H1 (cell line): Measurements from ENCODE around the gene GTF2IRD1.

Experiments used
- ASH2L ChIP-seq: fragments of 200-600, 300-600 bp; sonication (generic); IDR thresholded peaks from one replicate; pipeline ENCODE4 v1.7.1; 2017; ENCODE audit warnings: low read length
- CBX8 ChIP-seq: fragments of 300-800, 300-1000 bp; sonication (generic); IDR thresholded peaks from 2 replicates; pipeline ENCODE4 v1.7.1; 2016; ENCODE audit warnings: low read depth, low read length, borderline replicate concordance
- CHD2 ChIP-seq: IDR thresholded peaks from 2 replicates; pipeline ENCODE4 v1.6.1; 2012; ENCODE audit warnings: low read length, improper control_type of control experiment
- CTCF ChIP-seq, 3 experiments: IDR thresholded peaks; 1 replicate in 2 of 3; 2 replicates in 1 of 3; pipeline versions ENCODE4 v1.5.1 to v1.6.1; 2011; ENCODE audit warnings: low read length in 3 of 3, mild to moderate bottlenecking in 3 of 3, inconsistent platforms in 2 of 3, low read depth in 1 of 3, moderate library complexity in 1 of 3; ENCODE audit not compliant: insufficient read depth in 1 of 3; ENCODE audit errors: control extremely low read depth in 1 of 3
- EZH2 ChIP-seq: fragments of 200-600 bp; sonication (generic); IDR thresholded peaks from 2 replicates; pipeline ENCODE4 v1.7.1; 2012; ENCODE audit warnings: low read depth, mild to moderate bottlenecking, moderate library complexity, low read length, inconsistent platforms; ENCODE audit not compliant: severe bottlenecking
- MAFK ChIP-seq: IDR thresholded peaks from 2 replicates; pipeline ENCODE4 v1.6.1; 2012; ENCODE audit warnings: low read depth, mild to moderate bottlenecking, improper control_type of control experiment, low read length
- POLR2A ChIP-seq, 2 experiments: IDR thresholded peaks; 1 replicate in 1 of 2; 2 replicates in 1 of 2; pipeline ENCODE4 v1.6.1; 2011; ENCODE audit warnings: low read depth in 2 of 2, low read length in 2 of 2, mild to moderate bottlenecking in 2 of 2; ENCODE audit errors: control extremely low read depth in 1 of 2
- POLR2AphosphoS5 ChIP-seq: IDR thresholded peaks from 2 replicates; pipeline ENCODE4 v1.6.1; 2011; ENCODE audit warnings: low read depth, low read length
- RAD21 ChIP-seq, 2 experiments: IDR thresholded peaks in 1 of 2; conservative IDR thresholded peaks in 1 of 2; 2 replicates each; pipeline ENCODE4 v1.6.1; 2011; ENCODE audit warnings: low read depth in 2 of 2, low read length in 2 of 2, improper control_type of control experiment in 1 of 2, inconsistent platforms in 1 of 2, mild to moderate bottlenecking in 1 of 2, moderate library complexity in 1 of 2
- TAF1 ChIP-seq: IDR thresholded peaks from 2 replicates; pipeline ENCODE4 v1.6.1; 2011; ENCODE audit warnings: mild to moderate bottlenecking, low read depth, low read length
- TEAD4 ChIP-seq: IDR thresholded peaks from 2 replicates; pipeline ENCODE4 v1.6.1; 2012; ENCODE audit warnings: low read depth, low read length, inconsistent platforms, mixed read lengths
- YY1 ChIP-seq: IDR thresholded peaks from 2 replicates; pipeline ENCODE4 v1.6.1; 2011; ENCODE audit warnings: low read depth, mild to moderate bottlenecking, low read length
- TF ChIP-seq, protein P1 (sequence below): IDR thresholded peaks from 2 replicates; pipeline ENCODE4 v1.6.1; 2011; ENCODE audit warnings: low read depth, mild to moderate bottlenecking, low read length; ENCODE audit not compliant: insufficient read depth

GRCh38 chr7:74637745-74638144 is 184.0 kb downstream of the GTF2IRD1 start:
- no peak for TF ChIP-seq EZH2
- no peak for TF ChIP-seq CTCF (IDR thresholded peaks at IDR 0.05; ENCODE audit: control extremely low read depth in 1 of 3, insufficient read depth in 1 of 3, low read depth in 1 of 3, low read length in 3 of 3)
- no peak for TF ChIP-seq CBX8
- TF ChIP-seq, protein P1, sequence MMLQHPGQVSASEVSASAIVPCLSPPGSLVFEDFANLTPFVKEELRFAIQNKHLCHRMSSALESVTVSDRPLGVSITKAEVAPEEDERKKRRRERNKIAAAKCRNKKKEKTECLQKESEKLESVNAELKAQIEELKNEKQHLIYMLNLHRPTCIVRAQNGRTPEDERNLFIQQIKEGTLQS, result no peak
- no peak for TF ChIP-seq POLR2A (IDR thresholded peaks at IDR 0.05; ENCODE audit: control extremely low read depth in 1 of 2, low read depth in 2 of 2, low read length in 2 of 2)
- TF ChIP-seq TAF1, result no peak
- no peak for TF ChIP-seq YY1
- no peak for TF ChIP-seq RAD21 (IDR thresholded peaks at IDR 0.05 in 1 of 2, conservative IDR thresholded peaks at IDR 0.05 in 1 of 2; ENCODE audit: low read depth in 2 of 2, low read length in 2 of 2)
- TF ChIP-seq CHD2, result no peak
- no peak for TF ChIP-seq POLR2AphosphoS5
- TF ChIP-seq MAFK, result no peak
- no peak for TF ChIP-seq ASH2L
- no peak for TF ChIP-seq TEAD4
